ENCODE measurements around the gene CAPN6.

The CAPN6 gene

GRCh38 chrX:111200327-111200726, 70.0 kb downstream of the CAPN6 start:
- DNase-seq (ENCODE audit: low read depth) = no peak

- no peak for DNase-seq (ENCODE audit: low read depth)
Measured at GRCh38 chrX:111199505-111199904, 70.8 kb downstream of the CAPN6 start.
